ENCODE measurements around the gene PLEKHO2. TPM values are rescaled to one million over a fixed set of nuclear protein-coding genes. Genes with fewer than 3 reads are reported as not detected.

PLEKHO2 gene
- total and polyA plus RNA-seq, 2 of the 13 experiments (the other 11 are each of a cell fraction or from before 2014, with no cell fraction given), result 3.8 to 4.8 TPM

- in situ Hi-C loops (cut with HindIII; ENCODE audit: extremely low pct_ligation_motif_present, low pct_unique_long_range_greater_than_20kb) (no loop called here), intact Hi-C loops (cut with micrococcal nuclease; ENCODE audit: unreplicated experiment) (loop anchor here (1.0 kb wide), 1 partner anchor 10 kb away; no protein-coding TSS in a partner anchor)
- no TSS peak for BruUV-seq (replicated peaks)
- Histone ChIP-seq H3K9me3 (ENCODE audit: low read length) (no peaks in the 10 kb centered on the region), H3K9ac (ENCODE audit: insufficient read depth, low read depth, low read length) (no peak overlapping the region), H3K27me3 (ENCODE audit: control insufficient read depth in 1 of 2, insufficient read depth in 2 of 2, low read length in 2 of 2) (peaks cover 2 to 28% of the 10 kb centered on the region in 2 experiments; a peak in 3 of 5 replicates), H2AFZ (ENCODE audit: low read length) (no peak overlapping the region), H3K79me2 (ENCODE audit: insufficient read depth, low read length) (no peaks in the 10 kb centered on the region), H3K4me3 (replicated peaks in 1 of 3; ENCODE audit: insufficient read depth in 1 of 3, low read depth in 2 of 3, low read length in 3 of 3) (no peak overlapping the region), H3K27ac (ENCODE audit: extremely low read length, insufficient read depth, low read length) (no peak overlapping the region), H3K4me1 (ENCODE audit: insufficient read depth, low read length) (peaks cover 4% of the 10 kb centered on the region; the same call in 1 of the 2 replicates), H3K4me2 (ENCODE audit: low read depth, low read length) (no peak overlapping the region), H4K20me1 (ENCODE audit: insufficient read depth, low read length) (no peaks in the 10 kb centered on the region), H3K36me3 (replicated peaks in 1 of 2; ENCODE audit: control insufficient read depth in 1 of 2, insufficient read depth in 2 of 2, low read length in 2 of 2) (no peaks in the 10 kb centered on the region)
- FAIRE-seq (no peak), DNase-seq (ENCODE audit: low spot score) (no peak), ATAC-seq (no peak)
- WGBS (ENCODE audit: low lambda C conversion rate), result 38% methylated on average over 3 of the region's 3 CpGs
- ChIA-PET POLR2A (no interaction called here), CTCF (ENCODE audit: low intra/inter-chr PET ratio, low total read pairs) (no interaction called here)
- TF ChIP-seq SATB2 (CRISPR knock-in tag; IDR thresholded peaks at IDR 0.05) (no peak), REPIN1 (CRISPR knock-in tag; IDR thresholded peaks at IDR 0.05; ENCODE audit: borderline replicate concordance, low read depth) (no peak), MZF1 (CRISPR knock-in tag; IDR thresholded peaks at IDR 0.05; ENCODE audit: borderline replicate concordance) (no peak), GPN1 (CRISPR knock-in tag; IDR thresholded peaks at IDR 0.05; ENCODE audit: borderline replicate concordance) (no peak), GABPA (IDR thresholded peaks at IDR 0.05; ENCODE audit: low read depth, low read length) (no peak), GABPA (CRISPR knock-in tag; IDR thresholded peaks at IDR 0.05; ENCODE audit: low read depth) (no peak), REST (IDR thresholded peaks at IDR 0.05; ENCODE audit: borderline replicate concordance in 1 of 2, low read depth in 1 of 2, low read length in 2 of 2) (no peak), KDM4B (CRISPR knock-in tag; IDR thresholded peaks at IDR 0.05) (no peak), DZIP1 (CRISPR knock-in tag; IDR thresholded peaks at IDR 0.05) (no peak), TOPORS (CRISPR knock-in tag; IDR thresholded peaks at IDR 0.05) (no peak), MLXIP (CRISPR knock-in tag; IDR thresholded peaks at IDR 0.05; ENCODE audit: borderline replicate concordance) (no peak), PCBP1 (IDR thresholded peaks at IDR 0.05; ENCODE audit: borderline replicate concordance, low read depth, low read length) (no peak), SRSF4 (IDR thresholded peaks at IDR 0.05; ENCODE audit: low read depth, low read length, poor library complexity, severe bottlenecking) (no peak)
Measured at GRCh38 chr15:64909546-64909945, 67.8 kb downstream of the PLEKHO2 start.
